Osteocyte (in vitro differentiated cells): ENCODE data around the gene RAPSN. TPM values are rescaled to one million over a fixed set of nuclear protein-coding genes. Genes with fewer than 3 reads are reported as not detected.
A peak's percentile ranks its signal among the peaks of the same experiment; 100 is the strongest.

Source experiments
- DNase-seq: peaks from one replicate; pipeline ENCODE4 v3.0.0; 2021; ENCODE audit warnings: mixed read lengths; ENCODE audit not compliant: unreplicated experiment; ENCODE audit errors: extremely low spot score
- H3K27ac Mint-ChIP-seq: one replicate; pipeline ENCODE4 v1.8.0; 2021; ENCODE audit warnings: mild to moderate bottlenecking, mixed read lengths; ENCODE audit not compliant: unreplicated experiment
- H3K27me3 Mint-ChIP-seq: one replicate; pipeline ENCODE4 v1.8.0; 2021; ENCODE audit warnings: mixed read lengths; ENCODE audit not compliant: unreplicated experiment
- H3K36me3 Mint-ChIP-seq: one replicate; pipeline ENCODE4 v1.8.0; 2021; ENCODE audit warnings: mixed read lengths; ENCODE audit not compliant: unreplicated experiment
- H3K4me1 Mint-ChIP-seq: one replicate; pipeline ENCODE4 v1.8.0; 2021; ENCODE audit warnings: mixed read lengths; ENCODE audit not compliant: unreplicated experiment
- H3K4me3 Mint-ChIP-seq: one replicate; pipeline ENCODE4 v1.8.0; 2021; ENCODE audit warnings: mild to moderate bottlenecking, moderate library complexity, mixed read lengths; ENCODE audit not compliant: unreplicated experiment
- H3K9me3 Mint-ChIP-seq: one replicate; pipeline ENCODE4 v1.8.0; 2021; ENCODE audit warnings: mixed read lengths; ENCODE audit not compliant: unreplicated experiment
- total RNA-seq: library from RNA; stranded (reverse); gene quantifications from 2 replicates; pipeline ENCODE4 v1.2.1, GENCODE V29; 2021
- TF ChIP-seq, protein P1 (sequence below): fragments of 200-600 bp; sonication (generic); IDR thresholded peaks from 2 replicates; pipeline ENCODE4 v1.5.0; 2021; ENCODE audit warnings: antibody characterized with exemption, mild to moderate bottlenecking, moderate library complexity

RAPSN gene
- total RNA-seq, 1 donor from 2014 or later = 0.24 TPM

- Mint-ChIP-seq H3K27me3 (no peaks in the 10 kb centered on the region), H3K36me3 (peaks cover 6% of the 10 kb centered on the region), H3K4me3 (no peak overlapping the region), H3K9me3 (no peaks in the 10 kb centered on the region), H3K27ac (no peak overlapping the region), H3K4me1 (peaks cover 12% of the 10 kb centered on the region)
- TF ChIP-seq, protein P1, sequence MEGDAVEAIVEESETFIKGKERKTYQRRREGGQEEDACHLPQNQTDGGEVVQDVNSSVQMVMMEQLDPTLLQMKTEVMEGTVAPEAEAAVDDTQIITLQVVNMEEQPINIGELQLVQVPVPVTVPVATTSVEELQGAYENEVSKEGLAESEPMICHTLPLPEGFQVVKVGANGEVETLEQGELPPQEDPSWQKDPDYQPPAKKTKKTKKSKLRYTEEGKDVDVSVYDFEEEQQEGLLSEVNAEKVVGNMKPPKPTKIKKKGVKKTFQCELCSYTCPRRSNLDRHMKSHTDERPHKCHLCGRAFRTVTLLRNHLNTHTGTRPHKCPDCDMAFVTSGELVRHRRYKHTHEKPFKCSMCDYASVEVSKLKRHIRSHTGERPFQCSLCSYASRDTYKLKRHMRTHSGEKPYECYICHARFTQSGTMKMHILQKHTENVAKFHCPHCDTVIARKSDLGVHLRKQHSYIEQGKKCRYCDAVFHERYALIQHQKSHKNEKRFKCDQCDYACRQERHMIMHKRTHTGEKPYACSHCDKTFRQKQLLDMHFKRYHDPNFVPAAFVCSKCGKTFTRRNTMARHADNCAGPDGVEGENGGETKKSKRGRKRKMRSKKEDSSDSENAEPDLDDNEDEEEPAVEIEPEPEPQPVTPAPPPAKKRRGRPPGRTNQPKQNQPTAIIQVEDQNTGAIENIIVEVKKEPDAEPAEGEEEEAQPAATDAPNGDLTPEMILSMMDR = no peak
- DNase-seq = no peak
Measured at GRCh38 chr11:47430524-47430923, 18.4 kb downstream of the RAPSN start.

DNA sequence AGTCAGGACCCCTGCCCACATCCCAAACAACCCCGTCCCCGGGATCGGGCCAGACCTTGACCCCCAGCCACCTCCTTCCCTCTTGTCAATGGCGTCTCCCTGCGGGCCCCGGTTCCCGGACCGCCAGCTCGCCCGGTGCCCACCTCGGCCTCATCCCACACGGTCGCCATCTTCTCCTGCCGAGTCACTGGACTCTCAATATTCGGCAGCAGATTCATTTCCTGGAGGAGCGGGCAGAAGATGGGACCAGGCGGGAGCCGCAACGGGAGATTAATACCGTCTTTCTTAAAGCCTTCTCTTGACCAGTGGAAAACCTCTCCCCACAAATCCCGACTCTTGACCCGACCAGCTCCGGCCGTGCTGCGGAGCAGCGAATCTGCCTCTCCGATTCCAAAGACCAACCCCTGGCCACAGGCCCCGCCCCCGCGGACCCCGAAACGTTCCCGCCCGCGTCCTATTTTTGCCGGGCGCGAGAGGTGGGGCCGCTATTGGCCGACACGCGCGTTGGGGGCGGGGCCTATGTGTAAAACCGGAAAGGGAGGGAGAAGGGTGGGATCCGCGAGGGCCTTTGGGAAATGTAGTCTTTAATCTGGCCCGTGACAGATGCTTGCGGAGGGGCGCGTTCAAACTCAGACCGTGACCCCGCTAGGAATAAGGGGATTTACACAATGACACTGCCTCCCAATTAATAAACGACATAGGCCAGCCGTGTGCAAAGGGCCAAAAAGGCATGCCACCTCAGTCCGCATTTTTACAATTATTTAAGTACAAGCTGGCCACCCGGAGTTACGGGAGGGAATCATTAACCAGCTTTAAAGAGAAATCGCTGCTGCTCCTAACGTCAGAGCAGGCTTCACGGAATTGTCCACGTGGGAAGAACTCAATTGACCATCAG, 22.6 kb downstream of the RAPSN start, which contains the start of gene PSMC3:
Gene PSMC3, minus strand, starts transcription at position 378 of the 895 bp plus-strand sequence. Its CDS starts 160 bp downstream, at position 218.
- H3K36me3 Mint-ChIP-seq = peaks cover 25% of the 10 kb centered on the region
- H3K4me3 Mint-ChIP-seq = peak within 1 kb of the TSS; percentile 100
- peak within 1 kb of the TSS; percentile 100 for H3K27ac Mint-ChIP-seq
- DNase-seq = peak; percentile 99
- H3K9me3 Mint-ChIP-seq = no peaks in the 10 kb centered on the region
- TF ChIP-seq, protein P1 = no peak
- H3K4me1 Mint-ChIP-seq = peaks cover 18% of the 10 kb centered on the region
- H3K27me3 Mint-ChIP-seq = no peaks in the 10 kb centered on the region

- Mint-ChIP-seq H3K27ac (peak overlapping the region; percentile 100), H3K9me3 (no peaks in the 10 kb centered on the region), H3K4me3 (peak overlapping the region; percentile 100), H3K27me3 (no peaks in the 10 kb centered on the region), H3K4me1 (peaks cover 18% of the 10 kb centered on the region), H3K36me3 (peaks cover 29% of the 10 kb centered on the region)
- TF ChIP-seq, protein P1 = no peak
- DNase-seq = no peak
Measured at GRCh38 chr11:47425611-47426010, 23.3 kb downstream of the RAPSN start.

- Mint-ChIP-seq H3K27me3 (no peaks in the 10 kb centered on the region), H3K4me3 (no peak overlapping the region), H3K36me3 (peaks cover 30% of the 10 kb centered on the region), H3K9me3 (no peaks in the 10 kb centered on the region), H3K4me1 (peaks cover 21% of the 10 kb centered on the region), H3K27ac (peak overlapping the region; percentile 50)
- no peak for DNase-seq
- TF ChIP-seq, protein P1 = no peak
Measured at GRCh38 chr11:47418454-47419259, 30.3 kb downstream of the RAPSN start.
